HFF-Myc (cell line): ENCODE measurements around the gene CTBP1.

Experiments
- DNase-seq: peaks from one replicate; pipeline ENCODE4 v3.0.0-alpha.2; 2011; ENCODE audit warnings: low read depth; ENCODE audit errors: extremely low read depth
- H3K4me3 ChIP-seq: replicated peaks from 2 replicates; pipeline ENCODE4 v1.5.1; 2011; ENCODE audit warnings: low read depth, mild to moderate bottlenecking, control low read depth, low read length
- CTCF ChIP-seq: IDR thresholded peaks from 2 replicates; pipeline ENCODE4 v1.5.1; 2012; ENCODE audit warnings: mild to moderate bottlenecking, low read depth, low read length, control low read depth; ENCODE audit errors: missing control alignments

CTBP1 gene

DNA sequence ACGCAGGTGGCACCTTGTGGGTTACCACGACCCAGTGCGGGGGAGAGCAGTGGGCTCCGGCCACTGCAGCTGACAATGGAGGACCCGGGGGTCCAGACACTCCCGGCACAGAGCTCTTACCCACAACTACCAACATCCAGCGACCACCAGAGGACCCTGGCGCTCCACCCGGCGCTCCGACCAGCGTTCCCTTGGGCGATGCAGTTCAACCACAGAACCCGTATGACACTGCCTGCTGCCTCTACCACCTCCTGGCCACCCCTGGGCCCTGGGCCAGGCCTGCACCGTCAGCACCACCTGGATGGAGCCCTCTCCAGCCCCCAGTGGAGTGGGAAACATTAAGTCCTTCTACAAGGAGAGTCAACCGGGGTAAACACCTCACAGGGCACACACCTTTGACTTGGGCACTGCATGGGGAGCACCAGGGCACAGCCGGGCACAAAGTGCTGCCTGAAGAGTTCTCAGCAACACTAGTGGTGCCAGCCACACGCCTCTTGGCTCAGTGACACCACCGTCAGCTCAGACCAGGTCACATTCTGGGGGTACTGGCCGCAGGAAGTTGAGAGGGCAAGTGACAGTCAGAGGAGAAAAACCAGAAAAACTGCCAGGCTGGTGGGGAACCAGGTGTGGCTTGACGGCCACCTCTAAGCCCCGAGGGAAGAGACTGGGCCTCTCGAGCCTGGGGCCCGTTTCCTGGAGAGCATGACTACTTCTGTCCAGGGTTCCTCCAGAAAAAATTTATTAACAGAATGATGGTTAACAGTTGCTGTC is 2.6 kb downstream of the CTBP1 start:
- DNase-seq: no peak
- peak overlapping the region; percentile 80 for H3K4me3 ChIP-seq
- TF ChIP-seq CTCF: no peak

- TF ChIP-seq CTCF: no peak
- peak overlapping the region; percentile 80; the same call in 1 of the 2 replicates for H3K4me3 ChIP-seq
These were observed 3.4 kb downstream of the CTBP1 start for GRCh38 chr4:1245481-1246051.

GRCh38 chr4:1244978-1245471 is 3.9 kb downstream of the CTBP1 start:
- DNase-seq: no peak
- H3K4me3 ChIP-seq: no peak overlapping the region
- no peak for TF ChIP-seq CTCF

More at GRCh38 chr4:1245481-1246051, 3.4 kb downstream of the CTBP1 start:
- DNase-seq: no peak

DNA sequence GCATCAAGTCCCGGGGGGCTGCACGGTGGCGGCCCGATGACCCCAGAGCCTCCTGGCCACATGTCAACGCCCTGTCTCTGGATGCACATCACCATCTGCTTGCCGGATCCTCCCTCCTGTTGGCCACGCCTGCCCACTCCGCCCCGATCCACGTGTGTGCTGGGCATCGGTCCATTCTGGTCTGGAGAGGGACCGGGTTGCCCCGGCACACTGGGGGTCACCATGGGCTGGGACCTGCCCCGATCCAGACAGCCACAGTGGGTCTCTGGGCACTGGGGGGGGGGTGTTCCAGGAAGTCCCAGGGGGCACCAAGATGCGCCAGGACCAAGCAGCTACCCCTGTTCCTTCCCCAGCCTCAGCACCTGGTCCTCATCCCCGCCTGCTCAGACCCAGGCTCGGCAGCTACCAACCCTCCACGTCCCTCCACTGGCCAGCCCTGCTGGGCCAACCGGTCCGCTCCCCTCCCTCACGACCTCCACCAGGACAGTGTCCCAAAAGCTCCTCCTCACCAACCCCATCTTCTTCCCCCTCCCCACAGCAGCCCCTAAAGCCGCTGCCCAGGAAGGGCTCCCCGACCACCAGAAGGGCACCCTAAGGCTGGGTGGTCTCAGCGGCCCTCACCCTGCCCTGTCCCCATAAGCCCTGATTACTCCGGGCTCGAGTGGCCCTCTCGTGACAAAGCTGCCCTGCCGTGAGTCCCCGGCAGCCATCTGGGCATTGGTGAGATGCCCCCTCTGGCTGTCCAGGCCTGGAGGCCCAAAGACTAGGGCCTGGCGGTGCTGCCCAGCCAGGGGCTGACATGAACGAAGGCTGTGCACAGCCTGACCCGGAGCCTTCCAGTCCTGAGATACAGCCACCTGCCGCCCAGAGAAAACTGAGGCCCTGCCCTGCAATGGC is 4.6 kb downstream of the CTBP1 start:
- no peak for TF ChIP-seq CTCF

DNA sequence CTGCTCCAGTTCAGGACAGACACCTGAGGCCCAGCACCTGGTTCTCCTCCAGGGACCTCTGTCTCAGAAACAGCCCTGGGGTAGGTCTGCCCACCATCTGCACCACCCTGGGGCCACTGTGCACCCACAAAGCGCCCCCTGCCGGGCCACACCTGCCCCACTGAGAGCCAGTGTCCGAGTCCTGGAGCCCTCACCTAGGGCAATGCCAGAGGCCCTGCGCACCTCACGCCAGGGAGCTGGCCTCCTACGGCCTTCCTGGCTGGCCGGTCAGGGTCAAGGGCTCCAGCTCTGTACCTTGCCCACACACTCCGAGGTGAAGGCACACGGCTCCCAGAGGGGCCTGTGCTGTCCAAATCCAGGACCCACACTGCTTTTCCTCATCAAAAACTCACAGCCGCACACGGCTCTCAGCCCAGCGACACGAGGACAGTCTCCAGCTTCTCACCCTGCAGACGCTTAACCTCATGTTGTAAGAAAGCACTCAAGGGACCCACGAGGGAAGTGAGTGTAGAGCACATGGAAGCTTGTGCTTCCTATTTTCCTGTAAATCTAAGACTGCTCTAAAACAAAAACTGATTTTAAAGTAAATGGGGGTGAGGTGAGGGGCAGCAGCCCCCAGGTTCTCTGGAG is 5.4 kb downstream of the CTBP1 start:
- TF ChIP-seq CTCF: no peak
- DNase-seq: no peak
- H3K4me3 ChIP-seq: no peak overlapping the region

More for the DNA sequence above, 4.6 kb downstream of the CTBP1 start:
- H3K4me3 ChIP-seq: no peak overlapping the region
- DNase-seq: no peak

GRCh38 chr4:1242506-1243450 is 6.2 kb downstream of the CTBP1 start:
- no peak for DNase-seq
- no peak for TF ChIP-seq CTCF
- H3K4me3 ChIP-seq: no peak overlapping the region
